Mammary epithelial cell (primary cell): ENCODE results near the gene PMM1.

Source experiments
- EZH2 ChIP-seq: IDR thresholded peaks from 2 replicates; pipeline ENCODE4 v1.6.1; 2012; ENCODE audit warnings: low read length, inconsistent platforms, borderline replicate concordance
- TF ChIP-seq, protein P1 (sequence below), 2 donors: IDR thresholded peaks in 1 of 2; conservative IDR thresholded peaks in 1 of 2; 2 replicates each; pipeline ENCODE4 v1.5.1; 2011 to 2012; ENCODE audit warnings: inconsistent platforms in 2 of 2, low read length in 2 of 2, mild to moderate bottlenecking in 2 of 2, control low read depth in 1 of 2, low read depth in 1 of 2; ENCODE audit not compliant: insufficient read depth in 1 of 2; ENCODE audit errors: extremely low read depth in 1 of 2

DNA sequence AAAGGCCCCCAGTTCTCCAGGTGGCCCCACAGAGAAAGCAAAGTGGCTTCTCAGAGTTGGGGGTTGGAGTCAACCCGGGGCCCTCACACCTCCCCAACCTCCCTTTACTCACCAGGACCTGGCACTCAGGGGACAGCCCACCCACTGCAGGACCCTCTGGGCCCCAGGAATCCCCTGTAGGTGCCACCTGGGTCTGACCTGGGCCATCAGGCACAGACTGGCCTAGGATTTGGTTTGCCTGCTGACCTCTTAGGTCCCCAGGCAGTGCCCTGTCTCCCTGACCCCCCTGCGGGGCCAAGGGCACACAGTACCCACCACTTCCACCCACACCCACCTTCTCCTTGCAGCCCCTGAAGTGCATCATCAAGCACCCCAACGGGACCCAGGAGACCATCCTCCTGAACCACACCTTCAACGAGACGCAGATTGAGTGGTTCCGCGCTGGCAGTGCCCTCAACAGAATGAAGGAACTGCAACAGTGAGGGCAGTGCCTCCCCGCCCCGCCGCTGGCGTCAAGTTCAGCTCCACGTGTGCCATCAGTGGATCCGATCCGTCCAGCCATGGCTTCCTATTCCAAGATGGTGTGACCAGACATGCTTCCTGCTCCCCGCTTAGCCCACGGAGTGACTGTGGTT lies 61.4 kb downstream of the PMM1 start:
- TF ChIP-seq, protein P1, sequence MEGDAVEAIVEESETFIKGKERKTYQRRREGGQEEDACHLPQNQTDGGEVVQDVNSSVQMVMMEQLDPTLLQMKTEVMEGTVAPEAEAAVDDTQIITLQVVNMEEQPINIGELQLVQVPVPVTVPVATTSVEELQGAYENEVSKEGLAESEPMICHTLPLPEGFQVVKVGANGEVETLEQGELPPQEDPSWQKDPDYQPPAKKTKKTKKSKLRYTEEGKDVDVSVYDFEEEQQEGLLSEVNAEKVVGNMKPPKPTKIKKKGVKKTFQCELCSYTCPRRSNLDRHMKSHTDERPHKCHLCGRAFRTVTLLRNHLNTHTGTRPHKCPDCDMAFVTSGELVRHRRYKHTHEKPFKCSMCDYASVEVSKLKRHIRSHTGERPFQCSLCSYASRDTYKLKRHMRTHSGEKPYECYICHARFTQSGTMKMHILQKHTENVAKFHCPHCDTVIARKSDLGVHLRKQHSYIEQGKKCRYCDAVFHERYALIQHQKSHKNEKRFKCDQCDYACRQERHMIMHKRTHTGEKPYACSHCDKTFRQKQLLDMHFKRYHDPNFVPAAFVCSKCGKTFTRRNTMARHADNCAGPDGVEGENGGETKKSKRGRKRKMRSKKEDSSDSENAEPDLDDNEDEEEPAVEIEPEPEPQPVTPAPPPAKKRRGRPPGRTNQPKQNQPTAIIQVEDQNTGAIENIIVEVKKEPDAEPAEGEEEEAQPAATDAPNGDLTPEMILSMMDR (conservative IDR thresholded peaks at IDR 0.05 in 1 of 2, IDR thresholded peaks at IDR 0.05 in 1 of 2; ENCODE audit: extremely low read depth in 1 of 2, insufficient read depth in 1 of 2, low read depth in 1 of 2, low read length in 2 of 2) = no peak
- no peak for TF ChIP-seq EZH2
